Measurements from ENCODE around the gene SPAG16.

Gene SPAG16

DNA sequence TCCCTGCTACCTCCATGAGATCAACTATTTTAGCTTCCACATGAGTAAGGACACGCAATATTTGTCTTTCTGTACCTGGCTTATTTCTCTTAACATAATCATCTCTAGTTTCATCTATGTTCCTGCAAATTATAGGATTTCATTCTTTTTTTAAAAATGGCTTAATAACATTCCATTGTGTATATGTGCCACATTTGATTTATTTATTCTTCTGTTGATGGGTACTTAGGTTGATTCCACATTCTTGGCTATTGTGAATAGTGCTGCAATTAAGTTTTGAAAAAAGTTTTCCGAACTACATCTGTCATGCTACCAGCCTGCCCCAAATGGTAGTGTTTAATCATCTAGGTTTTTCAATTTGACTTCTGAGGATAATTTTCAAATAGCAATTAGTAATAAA, 36.3 kb downstream of the SPAG16 start (continued):
- TF ChIP-seq, protein P1, sequence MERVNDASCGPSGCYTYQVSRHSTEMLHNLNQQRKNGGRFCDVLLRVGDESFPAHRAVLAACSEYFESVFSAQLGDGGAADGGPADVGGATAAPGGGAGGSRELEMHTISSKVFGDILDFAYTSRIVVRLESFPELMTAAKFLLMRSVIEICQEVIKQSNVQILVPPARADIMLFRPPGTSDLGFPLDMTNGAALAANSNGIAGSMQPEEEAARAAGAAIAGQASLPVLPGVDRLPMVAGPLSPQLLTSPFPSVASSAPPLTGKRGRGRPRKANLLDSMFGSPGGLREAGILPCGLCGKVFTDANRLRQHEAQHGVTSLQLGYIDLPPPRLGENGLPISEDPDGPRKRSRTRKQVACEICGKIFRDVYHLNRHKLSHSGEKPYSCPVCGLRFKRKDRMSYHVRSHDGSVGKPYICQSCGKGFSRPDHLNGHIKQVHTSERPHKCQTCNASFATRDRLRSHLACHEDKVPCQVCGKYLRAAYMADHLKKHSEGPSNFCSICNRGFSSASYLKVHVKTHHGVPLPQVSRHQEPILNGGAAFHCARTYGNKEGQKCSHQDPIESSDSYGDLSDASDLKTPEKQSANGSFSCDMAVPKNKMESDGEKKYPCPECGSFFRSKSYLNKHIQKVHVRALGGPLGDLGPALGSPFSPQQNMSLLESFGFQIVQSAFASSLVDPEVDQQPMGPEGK (tag by site-specific recombination; IDR thresholded peaks at IDR 0.05), result no peak
- no peak for TF ChIP-seq SETDB1 (IDR thresholded peaks at IDR 0.05; ENCODE audit: insufficient read length, low read length)
- TF ChIP-seq ZNF175 (tag by site-specific recombination; IDR thresholded peaks at IDR 0.05), result no peak

DNA sequence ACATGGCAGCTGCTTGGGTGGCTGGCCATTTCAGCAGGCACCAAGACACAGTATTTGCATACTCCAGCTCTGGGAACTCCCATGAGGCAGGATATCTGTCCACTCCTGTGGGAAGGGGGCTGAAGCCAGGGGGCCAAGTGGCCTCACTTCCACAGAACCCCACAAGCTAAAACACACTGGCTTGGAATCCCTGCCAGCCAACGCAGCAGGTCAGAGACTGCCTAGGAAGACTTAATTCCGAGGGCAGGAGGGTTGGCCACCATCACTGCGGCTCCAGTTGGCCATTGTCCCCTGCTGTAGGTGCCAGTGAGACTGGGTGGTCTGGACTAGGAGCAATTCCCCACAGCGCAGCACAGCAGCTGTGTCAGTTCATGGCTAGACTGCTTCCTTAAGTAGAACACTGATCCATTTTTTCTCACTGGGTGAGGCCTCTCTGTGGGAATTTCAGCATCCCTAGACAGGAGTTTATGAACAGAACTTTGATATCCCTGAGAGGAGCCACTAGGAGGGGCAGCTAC, 52.0 kb downstream of the SPAG16 start:
- POLR2A ChIA-PET, result no interaction called here
- Histone ChIP-seq H3K27ac (ENCODE audit: extremely low read depth, low read depth, low read length) (no peak overlapping the region), H3K36me3 (ENCODE audit: control insufficient read depth in 2 of 2, insufficient read depth in 1 of 2, low read length in 2 of 2) (no peaks in the 10 kb centered on the region), H3K4me1 (ENCODE audit: control insufficient read depth, insufficient read depth, low read length) (no peaks in the 10 kb centered on the region), H3K9me3 (ENCODE audit: control insufficient read depth, insufficient read depth, low read depth, low read length) (no peaks in the 10 kb centered on the region), H3K4me3 (ENCODE audit: low read depth, low read length) (no peak overlapping the region)
- CTCF ChIA-PET, result no interaction called here
- no peak for TF ChIP-seq ZFP3 (tag by site-specific recombination; IDR thresholded peaks at IDR 0.05; ENCODE audit: low read depth)
- no peak for TF ChIP-seq ZBTB7A (tag by site-specific recombination; IDR thresholded peaks at IDR 0.05; ENCODE audit: low read depth)
- TF ChIP-seq ZNF169 (tag by site-specific recombination; IDR thresholded peaks at IDR 0.05), result no peak
- no peak for TF ChIP-seq ZBTB11 (tag by site-specific recombination; conservative IDR thresholded peaks at IDR 0.05; ENCODE audit: low read depth)
- TF ChIP-seq WT1 (tag by site-specific recombination; IDR thresholded peaks at IDR 0.05), result no peak
- no peak for TF ChIP-seq HOXC10 (CRISPR knock-in tag; IDR thresholded peaks at IDR 0.05)
- TF ChIP-seq ZNF571 (tag by site-specific recombination; IDR thresholded peaks at IDR 0.05), result no peak

DNA sequence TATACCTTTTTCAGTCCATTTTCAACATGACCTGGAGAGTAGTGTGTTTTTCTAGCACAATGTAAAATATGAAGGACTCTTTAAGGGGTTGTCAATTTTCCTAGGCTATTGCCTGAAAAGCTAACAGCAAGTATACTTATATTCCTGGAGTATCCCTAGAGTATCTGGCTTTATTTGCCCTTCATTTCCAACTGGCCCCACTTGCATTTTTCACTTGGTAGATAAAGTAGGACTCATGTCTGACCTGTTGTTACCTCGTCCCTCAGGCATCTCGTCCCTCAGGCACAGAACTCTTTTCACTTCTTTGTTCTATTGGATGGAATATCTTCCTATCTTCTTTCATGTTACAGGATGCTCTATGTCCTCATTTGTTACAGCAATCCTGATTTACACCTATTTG, 69.2 kb downstream of the SPAG16 start:
- Histone ChIP-seq H3K27ac (ENCODE audit: extremely low read depth, low read depth, low read length) (no peak overlapping the region), H3K4me1 (ENCODE audit: control insufficient read depth, insufficient read depth, low read length) (no peaks in the 10 kb centered on the region), H3K9me3 (ENCODE audit: control insufficient read depth, insufficient read depth, low read depth, low read length) (peaks cover 2% of the 10 kb centered on the region; the same call in 1 of the 2 replicates), H3K36me3 (ENCODE audit: control insufficient read depth in 2 of 2, insufficient read depth in 1 of 2, low read length in 2 of 2) (no peaks in the 10 kb centered on the region; a peak in 1 of 3 replicates), H3K4me3 (ENCODE audit: low read depth, low read length) (no peak overlapping the region)
- POLR2A ChIA-PET, result no interaction called here
- CTCF ChIA-PET, result no interaction called here
- no peak for TF ChIP-seq ZNF239 (tag by site-specific recombination; IDR thresholded peaks at IDR 0.05)
- TF ChIP-seq ZNF416 (tag by site-specific recombination; IDR thresholded peaks at IDR 0.05), result no peak
- TF ChIP-seq, protein P2, sequence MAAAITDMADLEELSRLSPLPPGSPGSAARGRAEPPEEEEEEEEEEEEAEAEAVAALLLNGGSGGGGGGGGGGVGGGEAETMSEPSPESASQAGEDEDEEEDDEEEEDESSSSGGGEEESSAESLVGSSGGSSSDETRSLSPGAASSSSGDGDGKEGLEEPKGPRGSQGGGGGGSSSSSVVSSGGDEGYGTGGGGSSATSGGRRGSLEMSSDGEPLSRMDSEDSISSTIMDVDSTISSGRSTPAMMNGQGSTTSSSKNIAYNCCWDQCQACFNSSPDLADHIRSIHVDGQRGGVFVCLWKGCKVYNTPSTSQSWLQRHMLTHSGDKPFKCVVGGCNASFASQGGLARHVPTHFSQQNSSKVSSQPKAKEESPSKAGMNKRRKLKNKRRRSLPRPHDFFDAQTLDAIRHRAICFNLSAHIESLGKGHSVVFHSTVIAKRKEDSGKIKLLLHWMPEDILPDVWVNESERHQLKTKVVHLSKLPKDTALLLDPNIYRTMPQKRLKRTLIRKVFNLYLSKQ (tag by site-specific recombination; IDR thresholded peaks at IDR 0.05; ENCODE audit: borderline replicate concordance), result no peak
- TF ChIP-seq ZNF133 (tag by site-specific recombination; IDR thresholded peaks at IDR 0.05), result no peak
- TF ChIP-seq, protein P3, sequence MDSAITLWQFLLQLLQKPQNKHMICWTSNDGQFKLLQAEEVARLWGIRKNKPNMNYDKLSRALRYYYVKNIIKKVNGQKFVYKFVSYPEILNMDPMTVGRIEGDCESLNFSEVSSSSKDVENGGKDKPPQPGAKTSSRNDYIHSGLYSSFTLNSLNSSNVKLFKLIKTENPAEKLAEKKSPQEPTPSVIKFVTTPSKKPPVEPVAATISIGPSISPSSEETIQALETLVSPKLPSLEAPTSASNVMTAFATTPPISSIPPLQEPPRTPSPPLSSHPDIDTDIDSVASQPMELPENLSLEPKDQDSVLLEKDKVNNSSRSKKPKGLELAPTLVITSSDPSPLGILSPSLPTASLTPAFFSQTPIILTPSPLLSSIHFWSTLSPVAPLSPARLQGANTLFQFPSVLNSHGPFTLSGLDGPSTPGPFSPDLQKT (IDR thresholded peaks at IDR 0.05; ENCODE audit: borderline replicate concordance, low read depth, low read length), result no peak
- TF ChIP-seq ZNF335 (tag by site-specific recombination; conservative IDR thresholded peaks at IDR 0.05), result no peak
- TF ChIP-seq ZNF350 (tag by site-specific recombination; IDR thresholded peaks at IDR 0.05), result no peak
- no peak for TF ChIP-seq ZNF433 (tag by site-specific recombination; IDR thresholded peaks at IDR 0.05; ENCODE audit: low read depth)
- TF ChIP-seq OVOL3 (tag by site-specific recombination; IDR thresholded peaks at IDR 0.05), result no peak
- no peak for TF ChIP-seq IKZF3 (tag by site-specific recombination; IDR thresholded peaks at IDR 0.05)
- no peak for TF ChIP-seq ZNF701 (tag by site-specific recombination; IDR thresholded peaks at IDR 0.05)
- TF ChIP-seq, protein P4, sequence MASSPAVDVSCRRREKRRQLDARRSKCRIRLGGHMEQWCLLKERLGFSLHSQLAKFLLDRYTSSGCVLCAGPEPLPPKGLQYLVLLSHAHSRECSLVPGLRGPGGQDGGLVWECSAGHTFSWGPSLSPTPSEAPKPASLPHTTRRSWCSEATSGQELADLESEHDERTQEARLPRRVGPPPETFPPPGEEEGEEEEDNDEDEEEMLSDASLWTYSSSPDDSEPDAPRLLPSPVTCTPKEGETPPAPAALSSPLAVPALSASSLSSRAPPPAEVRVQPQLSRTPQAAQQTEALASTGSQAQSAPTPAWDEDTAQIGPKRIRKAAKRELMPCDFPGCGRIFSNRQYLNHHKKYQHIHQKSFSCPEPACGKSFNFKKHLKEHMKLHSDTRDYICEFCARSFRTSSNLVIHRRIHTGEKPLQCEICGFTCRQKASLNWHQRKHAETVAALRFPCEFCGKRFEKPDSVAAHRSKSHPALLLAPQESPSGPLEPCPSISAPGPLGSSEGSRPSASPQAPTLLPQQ (tag by site-specific recombination; IDR thresholded peaks at IDR 0.05), result no peak
- no peak for TF ChIP-seq ZNF341 (tag by site-specific recombination; IDR thresholded peaks at IDR 0.05; ENCODE audit: low read depth)
- no peak for TF ChIP-seq ZBTB7A (tag by site-specific recombination; IDR thresholded peaks at IDR 0.05; ENCODE audit: low read depth)
- no peak for TF ChIP-seq ZIC2 (tag by site-specific recombination; IDR thresholded peaks at IDR 0.05)
